BJ (cell line): ENCODE measurements around the gene OPALIN. TPM values are rescaled to one million over a fixed set of nuclear protein-coding genes. Genes with fewer than 3 reads are reported as not detected.

ENCODE experiments used
- CTCF ChIA-PET: fragments of 350-600 bp; formaldehyde crosslinking; extraction: SDS; loops from one replicate; lab custom pipeline; 2021; ENCODE audit warnings: antibody characterized with exemption, inconsistent platforms; lab: Yijun Ruan, JAX
- POLR2A ChIA-PET: fragments of 300-600 bp; sonication (Branson Sonifier 250); formaldehyde crosslinking; extraction: SDS; loops from one replicate; lab custom pipeline; 2021; ENCODE audit warnings: antibody characterized with exemption; lab: Charles Lee
- DNase-seq: peaks from one replicate; pipeline ENCODE4 v3.0.0-alpha.2; 2011; ENCODE audit warnings: low read depth
- H3K27me3 ChIP-seq: 2 replicates; pipeline ENCODE4 v1.6.0; 2011; ENCODE audit warnings: low read length; ENCODE audit not compliant: control insufficient read depth, insufficient read depth
- H3K36me3 ChIP-seq: 2 replicates; pipeline ENCODE4 v1.5.1; 2011; ENCODE audit warnings: low read length; ENCODE audit not compliant: control insufficient read depth, insufficient read depth
- H3K4me3 ChIP-seq: 2 replicates; pipeline ENCODE4 v1.5.1; 2011; ENCODE audit warnings: low read depth, mild to moderate bottlenecking, control low read depth, low read length
- polyA plus RNA-seq: library from polyadenylated mRNA; depleted of rRNA; stranded (reverse); fragments of >200 nt; gene quantifications from 2 replicates; pipeline ENCODE4 v1.2.3, GENCODE V29; 2011
- TF ChIP-seq, protein P1 (sequence below): IDR thresholded peaks from 2 replicates; pipeline ENCODE4 v1.5.1; 2011; ENCODE audit warnings: low read depth, mild to moderate bottlenecking, control low read depth, inconsistent platforms, low read length, moderate library complexity; ENCODE audit not compliant: insufficient read depth

Gene OPALIN
- polyA plus RNA-seq, 1 experiment: not detected

DNA sequence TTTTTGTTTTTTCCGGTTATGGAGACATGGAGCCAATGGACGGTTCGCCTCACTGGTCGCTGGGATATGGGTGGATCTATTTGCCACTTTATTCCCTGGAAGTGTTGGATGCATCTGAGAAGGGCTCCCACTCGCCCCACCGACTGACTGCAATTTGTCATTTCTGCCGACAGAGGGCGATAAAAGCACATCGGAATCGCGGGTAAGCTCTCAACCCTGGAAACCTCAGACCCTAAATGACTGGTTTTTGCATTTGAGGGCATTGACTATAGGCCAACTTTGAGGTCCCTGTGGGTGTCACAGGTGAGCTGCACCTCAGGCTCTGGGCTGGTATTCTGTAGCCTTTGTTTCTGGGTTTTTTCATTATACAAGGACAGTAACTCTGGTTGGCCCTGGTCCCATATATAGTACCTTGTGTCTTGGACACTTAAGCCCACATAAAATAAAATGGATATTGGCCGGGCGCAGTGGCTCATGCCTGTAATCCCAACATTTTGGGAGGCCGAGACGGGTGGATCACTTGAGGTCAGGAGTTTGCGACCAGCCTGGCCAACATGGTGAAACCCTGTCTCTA is 11.9 kb upstream of the OPALIN start:
- Histone ChIP-seq H3K36me3 (no peaks in the 10 kb centered on the region), H3K4me3 (no peak overlapping the region), H3K27me3 (peaks cover 1% of the 10 kb centered on the region; the same call in 1 of the 2 replicates)
- DNase-seq: no peak
- TF ChIP-seq, protein P1, sequence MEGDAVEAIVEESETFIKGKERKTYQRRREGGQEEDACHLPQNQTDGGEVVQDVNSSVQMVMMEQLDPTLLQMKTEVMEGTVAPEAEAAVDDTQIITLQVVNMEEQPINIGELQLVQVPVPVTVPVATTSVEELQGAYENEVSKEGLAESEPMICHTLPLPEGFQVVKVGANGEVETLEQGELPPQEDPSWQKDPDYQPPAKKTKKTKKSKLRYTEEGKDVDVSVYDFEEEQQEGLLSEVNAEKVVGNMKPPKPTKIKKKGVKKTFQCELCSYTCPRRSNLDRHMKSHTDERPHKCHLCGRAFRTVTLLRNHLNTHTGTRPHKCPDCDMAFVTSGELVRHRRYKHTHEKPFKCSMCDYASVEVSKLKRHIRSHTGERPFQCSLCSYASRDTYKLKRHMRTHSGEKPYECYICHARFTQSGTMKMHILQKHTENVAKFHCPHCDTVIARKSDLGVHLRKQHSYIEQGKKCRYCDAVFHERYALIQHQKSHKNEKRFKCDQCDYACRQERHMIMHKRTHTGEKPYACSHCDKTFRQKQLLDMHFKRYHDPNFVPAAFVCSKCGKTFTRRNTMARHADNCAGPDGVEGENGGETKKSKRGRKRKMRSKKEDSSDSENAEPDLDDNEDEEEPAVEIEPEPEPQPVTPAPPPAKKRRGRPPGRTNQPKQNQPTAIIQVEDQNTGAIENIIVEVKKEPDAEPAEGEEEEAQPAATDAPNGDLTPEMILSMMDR: peak; percentile 84
- CTCF ChIA-PET: interaction anchor here (0.7 to 2.9 kb wide), 21 partner anchors 8 to 838 kb away, joined by 3 to 13 read pairs (median 4); partner anchors contain the start of gene TLL2
- POLR2A ChIA-PET: no interaction called here

DNA sequence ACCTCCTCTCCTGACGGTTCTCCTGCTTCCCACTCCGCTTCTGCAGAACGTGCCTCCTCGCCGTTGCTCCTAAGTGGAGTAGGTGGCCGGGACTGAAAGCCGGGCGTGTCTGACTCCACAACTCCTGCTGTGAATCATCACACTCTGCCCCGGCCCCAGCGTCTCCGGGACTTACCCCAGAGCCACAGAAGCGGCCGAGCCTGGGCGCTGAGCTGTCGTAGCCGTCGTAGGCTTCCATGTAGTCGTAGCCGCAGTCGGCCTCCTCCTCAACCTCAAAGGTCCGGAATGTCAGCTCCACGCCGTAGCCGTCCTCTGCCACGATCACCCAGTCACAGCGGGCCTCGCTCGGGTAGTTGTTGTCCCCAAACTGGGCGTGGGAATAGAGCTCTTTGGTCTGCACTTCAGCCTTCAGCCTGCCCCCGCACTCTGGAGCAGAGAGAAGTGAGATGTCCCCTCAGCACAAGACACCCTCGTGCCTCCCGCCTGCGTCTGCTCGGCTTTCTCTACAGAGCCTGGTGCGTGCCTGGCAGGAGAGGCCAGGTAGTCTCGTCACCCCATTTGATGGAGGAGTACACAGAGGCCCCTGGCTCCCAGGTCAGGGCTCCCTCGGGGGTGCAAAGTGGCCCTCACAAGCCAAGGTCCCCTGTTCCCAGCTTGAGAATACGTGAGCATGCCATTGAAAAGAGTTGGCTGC is 11.2 kb upstream of the OPALIN start:
- Histone ChIP-seq H3K36me3 (no peaks in the 10 kb centered on the region), H3K27me3 (peaks cover 1% of the 10 kb centered on the region; the same call in 1 of the 2 replicates), H3K4me3 (no peak overlapping the region)
- TF ChIP-seq, protein P1: no peak
- DNase-seq: no peak
- ChIA-PET CTCF (interaction anchor here (0.7 to 2.9 kb wide), 20 partner anchors 9 to 838 kb away, joined by 3 to 13 read pairs (median 4); partner anchors contain the start of gene TLL2), POLR2A (no interaction called here)

DNA sequence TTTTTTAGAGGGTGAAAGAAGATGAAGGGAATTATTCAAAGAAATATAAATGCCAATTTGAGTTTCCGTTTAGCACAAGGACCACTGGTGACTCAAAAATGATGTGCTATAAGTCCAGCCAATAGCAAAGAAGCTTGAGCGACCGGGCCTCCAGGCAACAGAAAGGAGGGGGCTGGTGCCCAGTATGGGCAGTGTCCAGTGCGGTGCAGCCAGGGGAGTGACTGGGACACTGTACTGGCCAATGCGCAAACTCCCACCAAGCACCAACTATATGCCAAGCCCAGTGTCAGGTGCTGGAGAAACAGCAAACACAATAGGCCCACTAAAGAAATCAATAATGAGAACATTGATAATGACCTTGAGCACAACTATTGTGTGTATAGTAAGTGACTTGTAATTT is 10.2 kb upstream of the OPALIN start:
- DNase-seq: no peak
- ChIA-PET POLR2A (no interaction called here), CTCF (interaction anchor here (0.6 to 1.6 kb wide), 2 partner anchors 29 to 351 kb away, joined by 3 to 5 read pairs; no protein-coding TSS in a partner anchor)
- Histone ChIP-seq H3K27me3 (peaks cover 1% of the 10 kb centered on the region; the same call in 1 of the 2 replicates), H3K36me3 (no peaks in the 10 kb centered on the region), H3K4me3 (no peak overlapping the region)
- TF ChIP-seq, protein P1: no peak

DNA sequence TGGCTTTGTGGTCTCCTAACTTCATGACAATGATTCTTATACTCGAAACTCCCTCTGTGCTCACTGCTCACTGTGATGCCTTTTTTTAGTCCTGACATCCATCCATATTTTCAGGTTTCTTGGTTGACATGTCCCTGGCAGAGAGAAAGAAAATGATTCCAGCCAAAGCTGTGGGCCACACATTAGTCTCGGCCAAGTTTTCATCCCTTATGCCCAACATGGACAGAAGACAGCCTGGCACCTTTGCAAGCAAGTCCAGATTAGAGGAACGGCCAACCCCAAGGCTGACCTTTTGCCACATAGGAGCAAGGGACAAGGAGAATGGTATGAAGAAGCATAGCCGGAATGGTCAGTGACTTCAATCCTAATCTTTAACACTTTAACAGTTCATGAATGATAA is 8.7 kb upstream of the OPALIN start:
- CTCF ChIA-PET: interaction anchor here (1.6 kb wide), 1 partner anchor 350 kb away, joined by 5 read pairs; no protein-coding TSS in a partner anchor
- H3K4me3 ChIP-seq: no peak overlapping the region

More for the DNA sequence above, 8.7 kb upstream of the OPALIN start:
- Histone ChIP-seq H3K36me3 (no peaks in the 10 kb centered on the region), H3K27me3 (peaks cover 1% of the 10 kb centered on the region; the same call in 1 of the 2 replicates)
- DNase-seq: no peak
- TF ChIP-seq, protein P1: no peak
- POLR2A ChIA-PET: no interaction called here
